DND-41 (cell line): ENCODE results near the gene RNPEPL1.

Source experiments
- ATAC-seq: fragments of 200-7000 bp; cut with Tn5 transposase; 3 replicates; pipeline ENCODE4 v1.9.1; 2021; ENCODE audit warnings: low read depth; ENCODE audit not compliant: insufficient read depth
- DNase-seq: peaks from one replicate; pipeline ENCODE4 v3.0.0-alpha.2; 2020
- H2AFZ ChIP-seq: 2 replicates; pipeline ENCODE4 v1.6.0; 2012; ENCODE audit warnings: low read depth, low read length
- H3K27ac ChIP-seq: 2 replicates; pipeline ENCODE4 v1.5.1; 2012; ENCODE audit warnings: low read length, inconsistent platforms
- H3K27me3 ChIP-seq: fragments of 200-600 bp; sonication (generic); 2 replicates; pipeline ENCODE4 v1.6.0; 2012; ENCODE audit warnings: low read length, mild to moderate bottlenecking, inconsistent platforms; ENCODE audit not compliant: insufficient read depth, poor library complexity
- H3K36me3 ChIP-seq: 2 replicates; pipeline ENCODE4 v1.5.1; 2012; ENCODE audit warnings: low read length, inconsistent platforms; ENCODE audit not compliant: insufficient read depth
- H3K4me1 ChIP-seq: 2 replicates; pipeline ENCODE4 v1.5.1; 2012; ENCODE audit warnings: mild to moderate bottlenecking, low read length; ENCODE audit not compliant: insufficient read depth
- H3K4me2 ChIP-seq: 2 replicates; pipeline ENCODE4 v1.6.0; 2012; ENCODE audit warnings: mild to moderate bottlenecking, moderate library complexity, low read length, inconsistent platforms; ENCODE audit not compliant: insufficient read depth
- H3K4me3 ChIP-seq, 2 experiments: fragments of 200-600 bp in 1 of 2; shearing (Covaris generic) in 1 of 2; 2 replicates each; pipeline ENCODE4 v1.5.1; 2012 to 2016; ENCODE audit warnings: inconsistent platforms in 2 of 2, low read length in 2 of 2, mild to moderate bottlenecking in 2 of 2, low read depth in 1 of 2, moderate library complexity in 1 of 2
- H3K79me2 ChIP-seq: 2 replicates; pipeline ENCODE4 v1.6.0; 2012; ENCODE audit warnings: low read length, inconsistent platforms; ENCODE audit not compliant: insufficient read depth
- H3K9ac ChIP-seq: 2 replicates; pipeline ENCODE4 v1.6.0; 2012; ENCODE audit warnings: low read depth, mild to moderate bottlenecking, inconsistent platforms, low read length, moderate library complexity
- H3K9me3 ChIP-seq: 2 replicates; pipeline ENCODE4 v1.5.1; 2012; ENCODE audit warnings: low read length, moderate library complexity, mild to moderate bottlenecking, inconsistent platforms; ENCODE audit not compliant: insufficient read depth, severe bottlenecking
- H4K20me1 ChIP-seq: 2 replicates; pipeline ENCODE4 v1.6.0; 2012; ENCODE audit warnings: low read length; ENCODE audit not compliant: insufficient read depth
- EZH2 ChIP-seq: IDR thresholded peaks from 3 replicates; pipeline ENCODE4 v1.6.1; 2012; ENCODE audit warnings: borderline replicate concordance, low read depth, mild to moderate bottlenecking, moderate library complexity, low read length, inconsistent platforms; ENCODE audit not compliant: severe bottlenecking
- TF ChIP-seq, protein P1 (sequence below): IDR thresholded peaks from 2 replicates; pipeline ENCODE4 v1.5.1; 2012; ENCODE audit warnings: borderline replicate concordance, low read length, moderate library complexity, mild to moderate bottlenecking; ENCODE audit not compliant: poor library complexity, severe bottlenecking; ENCODE audit errors: extremely low read depth

RNPEPL1 gene

GRCh38 chr2:240593026-240593702, 24.9 kb downstream of the RNPEPL1 start:
- H3K36me3 ChIP-seq, result peaks cover 87% of the 10 kb centered on the region
- no peak for DNase-seq
- H3K27ac ChIP-seq, result no peak overlapping the region
- H3K9ac ChIP-seq, result no peak overlapping the region
- no peak for TF ChIP-seq EZH2
- TF ChIP-seq, protein P1, sequence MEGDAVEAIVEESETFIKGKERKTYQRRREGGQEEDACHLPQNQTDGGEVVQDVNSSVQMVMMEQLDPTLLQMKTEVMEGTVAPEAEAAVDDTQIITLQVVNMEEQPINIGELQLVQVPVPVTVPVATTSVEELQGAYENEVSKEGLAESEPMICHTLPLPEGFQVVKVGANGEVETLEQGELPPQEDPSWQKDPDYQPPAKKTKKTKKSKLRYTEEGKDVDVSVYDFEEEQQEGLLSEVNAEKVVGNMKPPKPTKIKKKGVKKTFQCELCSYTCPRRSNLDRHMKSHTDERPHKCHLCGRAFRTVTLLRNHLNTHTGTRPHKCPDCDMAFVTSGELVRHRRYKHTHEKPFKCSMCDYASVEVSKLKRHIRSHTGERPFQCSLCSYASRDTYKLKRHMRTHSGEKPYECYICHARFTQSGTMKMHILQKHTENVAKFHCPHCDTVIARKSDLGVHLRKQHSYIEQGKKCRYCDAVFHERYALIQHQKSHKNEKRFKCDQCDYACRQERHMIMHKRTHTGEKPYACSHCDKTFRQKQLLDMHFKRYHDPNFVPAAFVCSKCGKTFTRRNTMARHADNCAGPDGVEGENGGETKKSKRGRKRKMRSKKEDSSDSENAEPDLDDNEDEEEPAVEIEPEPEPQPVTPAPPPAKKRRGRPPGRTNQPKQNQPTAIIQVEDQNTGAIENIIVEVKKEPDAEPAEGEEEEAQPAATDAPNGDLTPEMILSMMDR, result no peak
- no peak overlapping the region for H2AFZ ChIP-seq
- no peak overlapping the region for H3K4me2 ChIP-seq
- H3K79me2 ChIP-seq, result peaks cover 63% of the 10 kb centered on the region
- no peak for ATAC-seq
- no peaks in the 10 kb centered on the region for H3K27me3 ChIP-seq
- peaks cover 11% of the 10 kb centered on the region for H3K4me1 ChIP-seq
- no peaks in the 10 kb centered on the region for H3K9me3 ChIP-seq
- peaks cover 98% of the 10 kb centered on the region for H4K20me1 ChIP-seq
- no peak overlapping the region for H3K4me3 ChIP-seq

- Histone ChIP-seq H3K79me2 (peaks cover 56% of the 10 kb centered on the region), H3K27me3 (no peaks in the 10 kb centered on the region), H4K20me1 (peaks cover 93% of the 10 kb centered on the region), H2AFZ (no peak overlapping the region), H3K9ac (no peak overlapping the region), H3K36me3 (peaks cover 94% of the 10 kb centered on the region), H3K27ac (no peak overlapping the region), H3K4me1 (peaks cover 4% of the 10 kb centered on the region; the same call in 1 of the 2 replicates), H3K4me2 (no peak overlapping the region), H3K4me3 (no peak overlapping the region), H3K9me3 (no peaks in the 10 kb centered on the region)
- TF ChIP-seq, protein P1, result no peak
- no peak for TF ChIP-seq EZH2
- ATAC-seq (no peak), DNase-seq (no peak)
Observed at GRCh38 chr2:240593703-240594451, 25.6 kb downstream of the RNPEPL1 start.

- no peaks in the 10 kb centered on the region for H3K9me3 ChIP-seq
- peaks cover 48% of the 10 kb centered on the region for H3K79me2 ChIP-seq
- no peaks in the 10 kb centered on the region for H3K4me1 ChIP-seq
- DNase-seq, result no peak
- H3K27ac ChIP-seq, result no peak overlapping the region
- H3K27me3 ChIP-seq, result no peaks in the 10 kb centered on the region
- peaks cover 88% of the 10 kb centered on the region for H3K36me3 ChIP-seq
- no peak for ATAC-seq
- peaks cover 84% of the 10 kb centered on the region for H4K20me1 ChIP-seq
- TF ChIP-seq, protein P1, result no peak
- no peak for TF ChIP-seq EZH2
- no peak overlapping the region for H3K9ac ChIP-seq
- H3K4me2 ChIP-seq, result no peak overlapping the region
- no peak overlapping the region for H2AFZ ChIP-seq
- no peak overlapping the region for H3K4me3 ChIP-seq
Observed at GRCh38 chr2:240594511-240595380, 26.5 kb downstream of the RNPEPL1 start.
